Measurements from ENCODE around the gene DDX25. TPM values are rescaled to one million over a fixed set of nuclear protein-coding genes. Genes with fewer than 3 reads are reported as not detected.

DDX25 gene
- total and polyA plus RNA-seq, 2 experiments from 2014 or later, result 0.80 to 0.87 TPM

GRCh38 chr11:125956391-125957134 lies 52.3 kb downstream of the DDX25 start:
- H3K79me2 ChIP-seq, result no peaks in the 10 kb centered on the region
- no peak overlapping the region for H3K4me3 ChIP-seq
- H4K20me1 ChIP-seq (ENCODE audit: insufficient read depth, poor library complexity, severe bottlenecking), result no peaks in the 10 kb centered on the region
- peaks cover 6% of the 10 kb centered on the region for H3K4me1 ChIP-seq (ENCODE audit: insufficient read depth)
- H3K9me2 ChIP-seq (replicated peaks; ENCODE audit: insufficient read depth), result no peaks in the 10 kb centered on the region
- H3K4me2 ChIP-seq, result no peak overlapping the region
- no peak overlapping the region for H3K27ac ChIP-seq
- DNase-seq (ENCODE audit: low spot score), result no peak
- H3K36me3 ChIP-seq (replicated peaks; ENCODE audit: insufficient read depth, low read depth), result no peaks in the 10 kb centered on the region
- no peaks in the 10 kb centered on the region for H3K27me3 ChIP-seq
- TF ChIP-seq EZH2 (IDR thresholded peaks at IDR 0.05; ENCODE audit: borderline replicate concordance) (no peak), CTCF (IDR thresholded peaks at IDR 0.05; ENCODE audit: poor library complexity) (no peak), EZH2phosphoT487 (IDR thresholded peaks at IDR 0.05; ENCODE audit: low read depth, severe bottlenecking, unreplicated experiment) (no peak)
- H3K9me3 ChIP-seq (ENCODE audit: low read depth), result no peaks in the 10 kb centered on the region
- WGBS (ENCODE audit: low lambda C conversion rate, missing lambda C conversion rate), result 81% methylated on average over 22 of the region's 22 CpGs
- H2AFZ ChIP-seq, result no peak overlapping the region

GRCh38 chr11:125957618-125958332 lies 53.5 kb downstream of the DDX25 start:
- no peaks in the 10 kb centered on the region for H3K9me3 ChIP-seq (ENCODE audit: low read depth)
- no peak overlapping the region for H2AFZ ChIP-seq

GRCh38 chr11:125958872-125959400 lies 54.6 kb downstream of the DDX25 start:
- no peaks in the 10 kb centered on the region for H3K9me2 ChIP-seq (replicated peaks; ENCODE audit: insufficient read depth)

More at GRCh38 chr11:125957618-125958332, 53.5 kb downstream of the DDX25 start:
- H3K79me2 ChIP-seq, result no peaks in the 10 kb centered on the region
- H3K4me3 ChIP-seq, result no peak overlapping the region
- no peaks in the 10 kb centered on the region for H3K36me3 ChIP-seq (replicated peaks; ENCODE audit: insufficient read depth, low read depth)
- DNase-seq (ENCODE audit: low spot score), result no peak
- no peaks in the 10 kb centered on the region for H4K20me1 ChIP-seq (ENCODE audit: insufficient read depth, poor library complexity, severe bottlenecking)
- H3K9me2 ChIP-seq (replicated peaks; ENCODE audit: insufficient read depth), result no peaks in the 10 kb centered on the region
- no peak overlapping the region for H3K4me2 ChIP-seq
- no peak overlapping the region for H3K27ac ChIP-seq
- peaks cover 4% of the 10 kb centered on the region for H3K4me1 ChIP-seq (ENCODE audit: insufficient read depth)
- H3K27me3 ChIP-seq, result no peaks in the 10 kb centered on the region
- TF ChIP-seq CTCF (IDR thresholded peaks at IDR 0.05; ENCODE audit: poor library complexity) (no peak), EZH2 (IDR thresholded peaks at IDR 0.05; ENCODE audit: borderline replicate concordance) (no peak), EZH2phosphoT487 (IDR thresholded peaks at IDR 0.05; ENCODE audit: low read depth, severe bottlenecking, unreplicated experiment) (no peak)
- WGBS (ENCODE audit: low lambda C conversion rate, missing lambda C conversion rate), result 92% methylated on average over 14 of the region's 14 CpGs

More at GRCh38 chr11:125958872-125959400, 54.6 kb downstream of the DDX25 start:
- DNase-seq (ENCODE audit: low spot score), result no peak
- H3K79me2 ChIP-seq, result no peaks in the 10 kb centered on the region
- H3K4me2 ChIP-seq, result no peak overlapping the region
- no peaks in the 10 kb centered on the region for H3K36me3 ChIP-seq (replicated peaks; ENCODE audit: insufficient read depth, low read depth)
- H3K27me3 ChIP-seq, result no peaks in the 10 kb centered on the region
- H2AFZ ChIP-seq, result no peak overlapping the region
- no peaks in the 10 kb centered on the region for H4K20me1 ChIP-seq (ENCODE audit: insufficient read depth, poor library complexity, severe bottlenecking)
- no peak overlapping the region for H3K4me3 ChIP-seq
- 98% methylated on average over 4 of the region's 4 CpGs for WGBS (ENCODE audit: low lambda C conversion rate, missing lambda C conversion rate)
- H3K9me3 ChIP-seq (ENCODE audit: low read depth), result no peaks in the 10 kb centered on the region
- no peak for TF ChIP-seq EZH2 (IDR thresholded peaks at IDR 0.05; ENCODE audit: borderline replicate concordance)
- no peak for TF ChIP-seq CTCF (IDR thresholded peaks at IDR 0.05; ENCODE audit: poor library complexity)
- no peak for TF ChIP-seq EZH2phosphoT487 (IDR thresholded peaks at IDR 0.05; ENCODE audit: low read depth, severe bottlenecking, unreplicated experiment)
- H3K27ac ChIP-seq, result no peak overlapping the region
- no peaks in the 10 kb centered on the region for H3K4me1 ChIP-seq (ENCODE audit: insufficient read depth)

Data from hepatocyte (in vitro differentiated cells).